ENCODE results near the gene ZFAND3. TPM values are rescaled to one million over a fixed set of nuclear protein-coding genes. Genes with fewer than 3 reads are reported as not detected.

The ZFAND3 gene
- total RNA-seq, 1 experiment from 2014 or later: 64.0 TPM

DNA sequence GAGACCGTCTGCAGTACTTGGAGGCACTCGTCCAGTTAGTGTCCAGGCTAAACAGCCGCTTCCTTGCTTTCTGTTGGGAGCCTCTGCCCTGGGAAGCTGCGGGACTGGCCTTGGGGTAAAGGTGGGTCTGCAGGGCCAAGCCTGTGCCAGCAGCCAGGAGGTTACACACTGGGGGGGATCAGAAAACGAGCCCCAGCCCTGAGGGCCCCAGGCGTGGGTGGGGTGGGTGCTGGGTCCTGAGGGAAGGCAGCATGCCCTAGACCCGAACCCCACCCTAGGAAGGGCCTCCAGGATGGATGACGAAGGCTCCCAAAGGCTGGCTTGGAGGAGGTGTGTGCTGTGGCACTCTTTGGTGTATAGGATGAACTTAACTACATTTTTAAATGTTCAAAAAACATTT, 335.2 kb downstream of the ZFAND3 start:
- POLR2A ChIA-PET (ENCODE audit: low non-redundant PET): no interaction called here
- H3K27ac ChIP-seq (ENCODE audit: low read depth, low read length, poor library complexity, severe bottlenecking): no peak overlapping the region
- H3K4me1 ChIP-seq (ENCODE audit: insufficient read depth, low read length, poor library complexity, severe bottlenecking): peaks cover 14% of the 10 kb centered on the region
- no peaks in the 10 kb centered on the region for H3K9me3 ChIP-seq (ENCODE audit: low read depth, low read length, poor library complexity, severe bottlenecking)
- H3K36me3 ChIP-seq (ENCODE audit: insufficient read depth, low read length, poor library complexity, severe bottlenecking): no peaks in the 10 kb centered on the region
- no peak for TF ChIP-seq EZH2 (IDR thresholded peaks at IDR 0.05; ENCODE audit: borderline replicate concordance, low read depth, low read length, poor library complexity, severe bottlenecking)
- TF ChIP-seq, protein P1, sequence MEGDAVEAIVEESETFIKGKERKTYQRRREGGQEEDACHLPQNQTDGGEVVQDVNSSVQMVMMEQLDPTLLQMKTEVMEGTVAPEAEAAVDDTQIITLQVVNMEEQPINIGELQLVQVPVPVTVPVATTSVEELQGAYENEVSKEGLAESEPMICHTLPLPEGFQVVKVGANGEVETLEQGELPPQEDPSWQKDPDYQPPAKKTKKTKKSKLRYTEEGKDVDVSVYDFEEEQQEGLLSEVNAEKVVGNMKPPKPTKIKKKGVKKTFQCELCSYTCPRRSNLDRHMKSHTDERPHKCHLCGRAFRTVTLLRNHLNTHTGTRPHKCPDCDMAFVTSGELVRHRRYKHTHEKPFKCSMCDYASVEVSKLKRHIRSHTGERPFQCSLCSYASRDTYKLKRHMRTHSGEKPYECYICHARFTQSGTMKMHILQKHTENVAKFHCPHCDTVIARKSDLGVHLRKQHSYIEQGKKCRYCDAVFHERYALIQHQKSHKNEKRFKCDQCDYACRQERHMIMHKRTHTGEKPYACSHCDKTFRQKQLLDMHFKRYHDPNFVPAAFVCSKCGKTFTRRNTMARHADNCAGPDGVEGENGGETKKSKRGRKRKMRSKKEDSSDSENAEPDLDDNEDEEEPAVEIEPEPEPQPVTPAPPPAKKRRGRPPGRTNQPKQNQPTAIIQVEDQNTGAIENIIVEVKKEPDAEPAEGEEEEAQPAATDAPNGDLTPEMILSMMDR (conservative IDR thresholded peaks at IDR 0.05; ENCODE audit: low read depth, low read length): no peak
- BruUV-seq (replicated peaks): no TSS peak
- DNase-seq (ENCODE audit: low spot score): no peak
- intact Hi-C loops (cut with micrococcal nuclease; ENCODE audit: unreplicated experiment): no loop called here
- CTCF ChIA-PET: no interaction called here
- no peaks in the 10 kb centered on the region for H3K27me3 ChIP-seq (replicated peaks; ENCODE audit: insufficient read depth, low read depth, low read length, poor library complexity)
- no peak overlapping the region for H3K4me3 ChIP-seq (ENCODE audit: low read depth, low read length, poor library complexity, severe bottlenecking)

DNA sequence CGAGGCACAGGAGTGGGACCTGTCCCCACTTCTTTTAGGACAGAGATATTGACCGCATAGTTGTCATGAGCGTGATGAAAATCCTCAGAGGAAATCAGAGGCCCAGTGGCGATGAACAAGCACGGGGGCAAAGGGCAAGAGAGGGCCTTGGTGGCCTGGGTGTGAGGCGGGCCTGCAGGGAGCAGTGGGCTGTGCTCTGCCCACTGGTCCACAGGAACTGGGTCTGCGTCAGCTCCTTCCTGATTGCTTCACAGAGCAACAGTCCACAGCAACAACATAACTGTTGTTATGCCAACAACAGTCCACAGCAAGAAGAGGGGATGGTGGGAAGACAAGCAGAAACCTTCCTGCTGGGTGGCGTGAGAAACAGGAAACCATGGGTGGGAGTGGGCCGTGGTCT, 335.6 kb downstream of the ZFAND3 start:
- no peak for DNase-seq (ENCODE audit: low spot score)
- Histone ChIP-seq H3K36me3 (ENCODE audit: insufficient read depth, low read length, poor library complexity, severe bottlenecking) (no peaks in the 10 kb centered on the region), H3K27ac (ENCODE audit: low read depth, low read length, poor library complexity, severe bottlenecking) (peak overlapping the region; percentile 30), H3K9me3 (ENCODE audit: low read depth, low read length, poor library complexity, severe bottlenecking) (no peaks in the 10 kb centered on the region), H3K4me1 (ENCODE audit: insufficient read depth, low read length, poor library complexity, severe bottlenecking) (peaks cover 10% of the 10 kb centered on the region), H3K27me3 (replicated peaks; ENCODE audit: insufficient read depth, low read depth, low read length, poor library complexity) (no peaks in the 10 kb centered on the region), H3K4me3 (ENCODE audit: low read depth, low read length, poor library complexity, severe bottlenecking) (no peak overlapping the region)
- BruUV-seq (replicated peaks): no TSS peak
- CTCF ChIA-PET: no interaction called here
- intact Hi-C loops (cut with micrococcal nuclease; ENCODE audit: unreplicated experiment): no loop called here
- TF ChIP-seq, protein P1 (conservative IDR thresholded peaks at IDR 0.05; ENCODE audit: low read depth, low read length): no peak
- TF ChIP-seq EZH2 (IDR thresholded peaks at IDR 0.05; ENCODE audit: borderline replicate concordance, low read depth, low read length, poor library complexity, severe bottlenecking): no peak
- POLR2A ChIA-PET (ENCODE audit: low non-redundant PET): no interaction called here

DNA sequence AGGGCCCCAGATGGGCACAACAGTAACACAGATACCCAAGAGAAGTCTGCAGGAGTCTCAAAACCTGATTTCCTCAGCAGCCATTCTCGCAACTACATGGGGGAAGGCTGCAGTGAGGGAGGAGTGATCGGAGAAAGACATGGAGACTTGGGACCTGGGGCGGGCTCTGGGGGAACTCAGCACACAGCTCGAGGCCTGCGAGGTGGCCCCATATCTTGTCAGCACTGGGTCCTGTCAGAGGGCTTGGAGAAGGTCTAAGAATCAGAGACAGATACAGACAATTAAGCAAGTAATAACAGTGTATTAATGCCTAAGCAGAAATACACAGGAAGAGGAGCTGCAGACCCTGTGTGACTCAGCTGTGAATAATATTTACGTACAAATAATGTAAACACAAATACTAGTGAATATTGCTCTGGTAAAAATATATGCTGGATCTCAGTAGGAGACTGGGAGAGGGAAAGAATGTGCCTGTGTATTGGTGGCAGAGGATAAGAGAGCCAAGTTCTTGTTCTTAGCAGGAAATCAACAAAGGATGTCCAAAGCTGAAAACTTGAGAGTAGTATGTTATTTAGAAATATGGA, 336.2 kb downstream of the ZFAND3 start:
- no peak for DNase-seq (ENCODE audit: low spot score)
- no peak for TF ChIP-seq EZH2 (IDR thresholded peaks at IDR 0.05; ENCODE audit: borderline replicate concordance, low read depth, low read length, poor library complexity, severe bottlenecking)
- TF ChIP-seq, protein P1 (conservative IDR thresholded peaks at IDR 0.05; ENCODE audit: low read depth, low read length): no peak
- no peak overlapping the region for H3K4me3 ChIP-seq (ENCODE audit: low read depth, low read length, poor library complexity, severe bottlenecking)
- ChIA-PET CTCF (no interaction called here), POLR2A (ENCODE audit: low non-redundant PET) (no interaction called here)
- BruUV-seq (replicated peaks): no TSS peak
- no peaks in the 10 kb centered on the region for H3K27me3 ChIP-seq (replicated peaks; ENCODE audit: insufficient read depth, low read depth, low read length, poor library complexity)
- H3K4me1 ChIP-seq (ENCODE audit: insufficient read depth, low read length, poor library complexity, severe bottlenecking): peaks cover 9% of the 10 kb centered on the region
- peak overlapping the region; percentile 30 for H3K27ac ChIP-seq (ENCODE audit: low read depth, low read length, poor library complexity, severe bottlenecking)
- intact Hi-C loops (cut with micrococcal nuclease; ENCODE audit: unreplicated experiment): no loop called here
- H3K9me3 ChIP-seq (ENCODE audit: low read depth, low read length, poor library complexity, severe bottlenecking): no peaks in the 10 kb centered on the region
- H3K36me3 ChIP-seq (ENCODE audit: insufficient read depth, low read length, poor library complexity, severe bottlenecking): no peaks in the 10 kb centered on the region
